ENCODE measurements around the gene ABRAXAS1. TPM values are rescaled to one million over a fixed set of nuclear protein-coding genes. Genes with fewer than 3 reads are reported as not detected.
"Not testable (repeated sequence)": the region's sequence is repeated elsewhere in the genome, so short reads cannot be mapped to it uniquely, and the experiment has no call there.

Gene ABRAXAS1
- total RNA-seq = 18.8 TPM

DNA sequence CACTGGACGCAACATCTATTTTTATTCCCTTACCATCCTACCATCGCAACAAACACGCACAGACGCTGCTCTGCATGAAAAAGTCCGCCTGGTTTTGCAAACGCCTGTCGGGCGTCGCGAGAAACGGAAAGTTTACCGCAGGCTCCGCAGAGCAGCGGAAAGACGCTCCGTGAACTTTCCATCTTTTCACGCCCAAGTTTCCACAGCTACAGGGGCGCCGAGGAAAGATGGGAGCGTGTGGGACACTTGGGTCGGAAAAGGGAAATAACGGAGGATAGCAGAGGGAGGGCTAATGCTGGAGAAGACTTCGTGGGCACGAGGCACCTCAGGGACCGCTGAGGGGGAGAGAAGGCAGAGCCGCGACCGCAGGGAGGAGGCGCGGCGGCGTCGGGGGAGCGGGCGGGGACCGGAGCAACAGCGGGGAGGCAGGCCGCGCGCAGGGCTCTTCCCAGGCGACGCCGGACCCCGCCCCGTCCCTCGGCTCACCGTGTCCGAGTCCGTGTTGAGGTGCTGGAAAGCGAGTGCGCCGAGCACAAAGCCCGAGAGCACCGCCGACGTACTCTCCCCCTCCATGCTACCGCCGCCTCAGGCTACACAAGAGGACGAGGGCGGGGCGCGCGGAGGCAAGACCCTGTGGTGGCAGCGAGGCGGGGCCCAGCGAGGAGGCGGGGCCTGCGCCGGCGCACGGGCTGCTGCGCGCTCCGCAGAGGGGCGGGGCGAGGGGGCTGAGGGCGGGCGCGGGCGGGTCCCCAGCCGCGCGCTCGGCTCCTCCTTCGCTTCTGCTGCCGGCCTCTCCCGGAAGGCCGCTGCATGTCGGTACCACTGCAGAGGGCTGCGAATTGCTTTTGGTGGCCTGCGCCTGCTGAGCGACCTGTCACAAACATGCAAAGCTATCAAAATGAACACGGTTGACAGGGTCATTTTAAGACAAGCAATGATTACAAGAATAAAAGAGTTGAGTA is at the start of gene ABRAXAS1:
ABRAXAS1 (minus strand) TSS at position 601 of the 962 bp plus-strand sequence; CDS start at position 573, 28 bp downstream.
- peaks cover 5 to 14% (median 6%) of the 10 kb centered on the region in 3 donors for H3K4me1 ChIP-seq (ENCODE audit: control insufficient read depth in 3 of 3, insufficient read depth in 3 of 3, low read length in 3 of 3)
- H3K27ac ChIP-seq (ENCODE audit: low read depth, low read length) = peak within 1 kb of the TSS; percentile 93
- no peaks in the 10 kb centered on the region for H3K9me3 ChIP-seq (ENCODE audit: control insufficient read depth in 3 of 3, low read length in 3 of 3)
- peak within 1 kb of the TSS; percentile 81 to 95 (median 89) for H3K9ac ChIP-seq (ENCODE audit: low read depth in 1 of 3, low read length in 3 of 3)
- H3K36me3 ChIP-seq (ENCODE audit: control insufficient read depth in 3 of 3, insufficient read depth in 3 of 3, low read length in 3 of 3) = peaks cover 2 to 14% (median 2%) of the 10 kb centered on the region in 3 donors
- peak within 1 kb of the TSS; percentile 82 to 96 (median 84) for H3K4me3 ChIP-seq (ENCODE audit: low read length in 3 of 3)
- no peaks in the 10 kb centered on the region for H3K27me3 ChIP-seq (ENCODE audit: control insufficient read depth in 3 of 3, insufficient read depth in 3 of 3, low read length in 3 of 3)

DNA sequence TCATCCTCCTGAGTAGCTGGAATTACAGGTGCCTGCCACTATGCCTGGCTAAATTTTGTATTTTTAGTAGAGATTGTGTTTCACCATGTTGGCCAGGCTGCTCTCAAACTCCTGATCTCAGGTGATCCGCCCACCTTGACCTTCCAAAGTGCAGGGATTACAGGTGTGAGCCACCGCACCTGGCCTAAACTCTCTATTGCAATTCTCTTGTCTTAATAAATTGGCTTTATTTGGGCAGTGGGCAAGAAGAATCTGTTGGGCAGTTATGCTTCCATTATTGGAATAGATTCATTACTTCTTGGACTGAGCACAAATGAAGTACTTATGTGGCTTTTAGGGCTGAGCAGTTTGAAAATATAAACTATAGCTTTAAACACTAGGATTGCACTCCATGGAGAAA is 42.8 kb upstream of the ABRAXAS1 start:
- Histone ChIP-seq H3K9ac (ENCODE audit: low read depth in 1 of 3, low read length in 3 of 3) (no peak overlapping the region), H3K27ac (ENCODE audit: low read depth, low read length) (no peak overlapping the region), H3K27me3 (ENCODE audit: control insufficient read depth in 3 of 3, insufficient read depth in 3 of 3, low read length in 3 of 3) (no peaks in the 10 kb centered on the region), H3K9me3 (ENCODE audit: control insufficient read depth in 3 of 3, low read length in 3 of 3) (peaks cover 0 to 2% (median 0%) of the 10 kb centered on the region in 3 donors), H3K4me3 (ENCODE audit: low read length in 3 of 3) (no peak overlapping the region), H3K36me3 (ENCODE audit: control insufficient read depth in 3 of 3, insufficient read depth in 3 of 3, low read length in 3 of 3) (no peaks in the 10 kb centered on the region), H3K4me1 (ENCODE audit: control insufficient read depth in 3 of 3, insufficient read depth in 3 of 3, low read length in 3 of 3) (no peaks in the 10 kb centered on the region)

DNA sequence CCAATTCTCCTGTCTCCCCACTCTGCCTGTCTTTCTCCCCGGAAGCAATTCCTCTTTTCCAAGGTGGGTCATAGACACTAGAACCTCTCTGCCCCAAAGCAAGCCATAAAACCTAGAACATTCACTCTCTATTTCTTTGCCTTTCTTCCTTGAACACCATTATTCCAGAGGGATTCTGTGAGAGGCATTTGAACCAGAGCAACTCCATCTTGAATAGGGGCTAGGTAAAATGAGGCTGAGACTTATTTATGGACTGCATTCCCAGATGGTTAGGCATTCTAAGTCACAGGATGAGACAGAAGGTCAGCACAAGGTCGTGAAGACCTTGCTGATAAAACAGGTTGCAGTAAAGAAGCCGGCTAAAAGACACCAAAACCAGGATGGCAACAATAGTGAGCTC is 37.3 kb upstream of the ABRAXAS1 start:
- H3K27me3 ChIP-seq (ENCODE audit: control insufficient read depth in 3 of 3, insufficient read depth in 3 of 3, low read length in 3 of 3) = no peaks in the 10 kb centered on the region
- no peak overlapping the region for H3K4me3 ChIP-seq (ENCODE audit: low read length in 3 of 3)
- H3K27ac ChIP-seq (ENCODE audit: low read depth, low read length) = no peak overlapping the region
- no peaks in the 10 kb centered on the region for H3K4me1 ChIP-seq (ENCODE audit: control insufficient read depth in 3 of 3, insufficient read depth in 3 of 3, low read length in 3 of 3)
- peaks cover 0 to 2% (median 0%) of the 10 kb centered on the region in 3 donors for H3K9me3 ChIP-seq (ENCODE audit: control insufficient read depth in 3 of 3, low read length in 3 of 3)
- H3K9ac ChIP-seq (ENCODE audit: low read depth in 1 of 3, low read length in 3 of 3) = no peak overlapping the region
- no peaks in the 10 kb centered on the region for H3K36me3 ChIP-seq (ENCODE audit: control insufficient read depth in 3 of 3, insufficient read depth in 3 of 3, low read length in 3 of 3)

DNA sequence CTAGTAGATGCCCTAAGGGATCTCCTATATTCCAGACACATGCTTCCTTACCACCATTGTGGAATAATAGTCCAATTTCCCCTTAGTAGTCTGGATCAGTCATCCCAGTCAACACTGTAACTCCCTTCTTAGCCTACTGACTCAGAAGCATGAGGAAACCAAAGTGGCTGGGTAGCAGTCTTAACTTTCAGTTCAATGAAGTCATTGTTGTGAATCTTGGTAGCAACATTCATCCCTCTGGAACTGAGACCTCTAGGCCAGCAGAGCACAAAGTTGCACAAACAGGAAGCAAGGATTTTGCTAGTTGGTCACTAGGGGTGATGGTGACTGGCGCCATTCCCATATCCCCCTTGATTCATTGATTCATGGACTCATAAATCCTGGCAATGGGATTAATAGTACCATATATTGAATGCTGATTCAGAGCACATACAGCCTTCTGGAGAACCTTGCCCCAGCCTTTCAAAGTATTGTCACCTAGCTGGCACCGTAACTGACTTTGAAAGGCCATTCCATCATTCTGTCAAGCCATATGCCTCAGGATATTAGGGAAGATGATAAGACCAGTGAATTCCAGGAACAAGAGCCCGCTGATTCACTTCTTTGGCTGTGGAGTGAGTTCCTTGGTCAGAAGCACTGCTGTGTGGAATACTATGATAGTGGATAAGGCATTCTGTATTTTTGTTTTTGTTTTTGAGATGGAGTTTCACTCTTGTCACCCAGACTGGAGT is 31.3 kb upstream of the ABRAXAS1 start:
- Histone ChIP-seq H3K27me3 (ENCODE audit: control insufficient read depth in 3 of 3, insufficient read depth in 3 of 3, low read length in 3 of 3) (no peaks in the 10 kb centered on the region), H3K27ac (ENCODE audit: low read depth, low read length) (no peak overlapping the region)

DNA sequence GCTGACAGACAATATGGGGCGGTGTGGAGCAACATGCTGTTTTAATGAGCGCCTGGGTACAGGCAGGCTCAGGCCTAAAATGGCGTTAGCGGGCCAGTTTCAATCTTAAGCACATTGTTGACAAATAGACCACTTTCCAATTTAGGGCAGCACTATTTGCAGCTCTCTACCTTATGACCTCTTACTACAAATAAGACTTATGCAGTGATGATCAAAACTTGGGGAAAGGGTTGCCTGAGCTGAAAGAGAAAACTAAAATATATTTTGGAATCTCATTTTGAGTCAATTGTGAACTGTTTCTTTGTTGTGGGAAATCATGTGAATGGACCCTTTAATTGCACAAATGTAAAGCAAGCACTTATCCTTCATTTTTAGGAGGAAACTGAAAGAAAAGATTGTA is 25.5 kb upstream of the ABRAXAS1 start:
- Histone ChIP-seq H3K9me3 (ENCODE audit: control insufficient read depth in 3 of 3, low read length in 3 of 3) (no peaks in the 10 kb centered on the region), H3K27me3 (ENCODE audit: control insufficient read depth in 3 of 3, insufficient read depth in 3 of 3, low read length in 3 of 3) (no peaks in the 10 kb centered on the region), H3K4me1 (ENCODE audit: control insufficient read depth in 3 of 3, insufficient read depth in 3 of 3, low read length in 3 of 3) (no peaks in the 10 kb centered on the region), H3K4me3 (ENCODE audit: low read length in 3 of 3) (no peak overlapping the region), H3K36me3 (ENCODE audit: control insufficient read depth in 3 of 3, insufficient read depth in 3 of 3, low read length in 3 of 3) (no peaks in the 10 kb centered on the region), H3K27ac (ENCODE audit: low read depth, low read length) (no peak overlapping the region), H3K9ac (ENCODE audit: low read depth in 1 of 3, low read length in 3 of 3) (no peak overlapping the region)

More for the DNA sequence above, 31.3 kb upstream of the ABRAXAS1 start:
- H3K9me3 ChIP-seq (ENCODE audit: control insufficient read depth in 3 of 3, low read length in 3 of 3) = no peaks in the 10 kb centered on the region
- no peaks in the 10 kb centered on the region for H3K36me3 ChIP-seq (ENCODE audit: control insufficient read depth in 3 of 3, insufficient read depth in 3 of 3, low read length in 3 of 3)
- H3K4me1 ChIP-seq (ENCODE audit: control insufficient read depth in 3 of 3, insufficient read depth in 3 of 3, low read length in 3 of 3) = no peaks in the 10 kb centered on the region
- no peak overlapping the region for H3K4me3 ChIP-seq (ENCODE audit: low read length in 3 of 3)
- no peak overlapping the region for H3K9ac ChIP-seq (ENCODE audit: low read depth in 1 of 3, low read length in 3 of 3)

DNA sequence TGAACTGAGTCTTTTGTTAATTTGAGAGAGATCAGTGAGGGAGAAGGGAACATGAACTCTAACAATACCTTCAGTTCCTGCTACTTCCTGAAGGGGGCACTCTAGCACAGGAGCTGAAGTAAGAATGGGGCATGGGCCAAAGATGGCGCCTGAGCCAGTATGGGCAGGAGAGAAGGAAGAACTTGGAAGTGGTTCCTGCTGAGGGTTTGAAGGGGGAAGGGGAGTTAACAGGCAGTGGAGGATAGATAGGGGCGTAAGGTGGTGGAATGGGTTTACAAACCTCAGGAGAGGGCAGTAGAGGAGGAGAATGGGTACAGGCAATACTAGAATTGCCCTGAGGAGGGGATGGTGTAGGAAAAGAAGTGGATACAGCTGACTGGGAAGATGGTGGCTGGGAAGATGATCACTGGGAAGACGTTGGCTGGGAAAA is 24.3 kb upstream of the ABRAXAS1 start:
- H3K9me3 ChIP-seq (ENCODE audit: control insufficient read depth in 3 of 3, low read length in 3 of 3); H3K4me1 ChIP-seq (ENCODE audit: control insufficient read depth in 3 of 3, insufficient read depth in 3 of 3, low read length in 3 of 3); H3K27me3 ChIP-seq (ENCODE audit: control insufficient read depth in 3 of 3, insufficient read depth in 3 of 3, low read length in 3 of 3); H3K27ac ChIP-seq (ENCODE audit: low read depth, low read length); H3K36me3 ChIP-seq (ENCODE audit: control insufficient read depth in 3 of 3, insufficient read depth in 3 of 3, low read length in 3 of 3); H3K9ac ChIP-seq (ENCODE audit: low read depth in 1 of 3, low read length in 3 of 3); H3K4me3 ChIP-seq (ENCODE audit: low read length in 3 of 3): not testable (repeated sequence)

DNA sequence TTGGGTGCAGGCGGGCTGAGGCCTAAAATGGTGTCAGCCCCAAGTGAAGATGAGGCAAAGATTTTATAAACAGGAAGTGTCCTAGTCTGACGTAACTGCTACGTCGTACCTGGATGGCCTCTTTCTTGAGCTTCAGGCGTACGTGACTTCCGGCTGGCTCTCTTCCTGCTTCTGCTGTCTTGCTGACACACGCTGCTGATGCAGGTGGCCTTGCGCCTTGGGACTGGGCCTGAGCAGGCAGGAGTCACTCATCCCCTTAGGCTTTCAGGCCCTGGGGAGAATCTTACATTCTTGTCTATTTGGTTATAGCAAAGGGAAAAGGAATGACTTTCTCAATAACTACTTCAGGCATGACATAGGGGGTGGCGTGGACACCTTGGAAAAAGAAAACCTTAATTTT is 20.1 kb upstream of the ABRAXAS1 start:
- Histone ChIP-seq H3K27ac (ENCODE audit: low read depth, low read length) (no peak overlapping the region), H3K9me3 (ENCODE audit: control insufficient read depth in 3 of 3, low read length in 3 of 3) (no peaks in the 10 kb centered on the region), H3K9ac (ENCODE audit: low read depth in 1 of 3, low read length in 3 of 3) (no peak overlapping the region), H3K27me3 (ENCODE audit: control insufficient read depth in 3 of 3, insufficient read depth in 3 of 3, low read length in 3 of 3) (no peaks in the 10 kb centered on the region), H3K36me3 (ENCODE audit: control insufficient read depth in 3 of 3, insufficient read depth in 3 of 3, low read length in 3 of 3) (no peaks in the 10 kb centered on the region), H3K4me1 (ENCODE audit: control insufficient read depth in 3 of 3, insufficient read depth in 3 of 3, low read length in 3 of 3) (no peaks in the 10 kb centered on the region), H3K4me3 (ENCODE audit: low read length in 3 of 3) (no peak overlapping the region)

DNA sequence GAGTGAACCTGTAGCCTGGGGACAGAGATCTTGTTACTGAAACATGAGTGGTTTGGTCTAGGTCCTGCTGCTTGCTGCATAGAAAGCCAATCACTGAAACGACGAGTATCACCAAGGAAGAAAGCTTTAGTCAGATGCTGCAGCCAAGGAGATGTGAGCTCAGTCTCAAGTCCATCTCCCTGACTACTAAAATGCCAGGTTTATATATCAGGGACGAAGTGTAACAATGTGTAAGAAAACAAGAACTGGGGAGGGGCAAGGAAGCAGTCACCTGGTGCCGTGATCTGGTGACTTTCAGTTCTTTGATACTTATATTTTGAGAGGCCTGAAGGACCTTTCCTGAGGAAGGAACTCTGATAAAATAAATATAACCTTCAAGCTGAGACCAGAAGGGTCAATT is 19.6 kb upstream of the ABRAXAS1 start:
- no peaks in the 10 kb centered on the region for H3K9me3 ChIP-seq (ENCODE audit: control insufficient read depth in 3 of 3, low read length in 3 of 3)
- no peaks in the 10 kb centered on the region for H3K4me1 ChIP-seq (ENCODE audit: control insufficient read depth in 3 of 3, insufficient read depth in 3 of 3, low read length in 3 of 3)
- no peaks in the 10 kb centered on the region for H3K27me3 ChIP-seq (ENCODE audit: control insufficient read depth in 3 of 3, insufficient read depth in 3 of 3, low read length in 3 of 3)
- H3K4me3 ChIP-seq (ENCODE audit: low read length in 3 of 3) = no peak overlapping the region
- no peak overlapping the region for H3K9ac ChIP-seq (ENCODE audit: low read depth in 1 of 3, low read length in 3 of 3)
- no peak overlapping the region for H3K27ac ChIP-seq (ENCODE audit: low read depth, low read length)
- H3K36me3 ChIP-seq (ENCODE audit: control insufficient read depth in 3 of 3, insufficient read depth in 3 of 3, low read length in 3 of 3) = no peaks in the 10 kb centered on the region

DNA sequence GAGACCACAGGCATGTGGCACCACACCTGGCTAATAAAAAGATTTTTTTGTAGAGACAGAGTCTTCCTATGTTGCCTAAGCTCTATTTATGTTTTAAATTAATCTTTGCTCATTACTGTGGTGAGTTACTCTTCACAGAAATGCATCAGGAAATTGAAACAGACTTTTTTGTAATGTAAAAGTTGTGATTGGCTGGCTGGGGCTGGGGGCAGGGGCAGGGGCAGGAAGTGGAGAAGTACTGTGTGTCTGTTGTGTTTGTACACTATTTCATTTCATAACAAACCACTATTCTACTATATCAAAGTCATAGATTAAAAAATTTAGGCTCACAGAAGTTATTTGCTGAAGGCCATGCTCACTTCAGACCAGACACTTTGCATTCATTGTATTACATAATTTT is 19.1 kb upstream of the ABRAXAS1 start:
- no peaks in the 10 kb centered on the region for H3K9me3 ChIP-seq (ENCODE audit: control insufficient read depth in 3 of 3, low read length in 3 of 3)
- no peaks in the 10 kb centered on the region for H3K36me3 ChIP-seq (ENCODE audit: control insufficient read depth in 3 of 3, insufficient read depth in 3 of 3, low read length in 3 of 3)
- H3K9ac ChIP-seq (ENCODE audit: low read depth in 1 of 3, low read length in 3 of 3) = no peak overlapping the region
- no peaks in the 10 kb centered on the region for H3K27me3 ChIP-seq (ENCODE audit: control insufficient read depth in 3 of 3, insufficient read depth in 3 of 3, low read length in 3 of 3)
- H3K27ac ChIP-seq (ENCODE audit: low read depth, low read length) = no peak overlapping the region
- no peak overlapping the region for H3K4me3 ChIP-seq (ENCODE audit: low read length in 3 of 3)
- H3K4me1 ChIP-seq (ENCODE audit: control insufficient read depth in 3 of 3, insufficient read depth in 3 of 3, low read length in 3 of 3) = no peaks in the 10 kb centered on the region

DNA sequence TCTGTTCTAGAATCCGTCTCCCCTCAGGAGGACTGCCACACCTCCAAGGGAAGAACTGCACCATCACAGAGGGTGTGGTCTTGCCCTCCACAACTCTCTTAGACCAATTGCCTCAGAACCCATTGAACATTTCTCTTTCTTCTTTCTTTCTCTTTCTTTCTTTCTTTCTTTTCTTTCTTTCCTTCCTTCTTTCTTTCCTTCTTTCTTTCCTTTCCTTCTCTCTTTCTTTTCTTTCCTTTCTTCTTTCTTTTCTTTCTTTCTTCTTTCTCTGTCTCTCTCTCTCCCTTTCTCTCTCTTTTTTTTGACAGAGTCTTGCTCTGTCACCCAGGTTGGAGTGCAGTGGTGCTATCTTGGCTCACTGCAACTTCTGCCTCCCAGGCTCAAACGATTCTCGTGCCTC is 16.8 kb upstream of the ABRAXAS1 start:
- not testable (repeated sequence) for H3K36me3 ChIP-seq (ENCODE audit: control insufficient read depth in 3 of 3, insufficient read depth in 3 of 3, low read length in 3 of 3); H3K27ac ChIP-seq (ENCODE audit: low read depth, low read length); H3K9ac ChIP-seq (ENCODE audit: low read depth in 1 of 3, low read length in 3 of 3); H3K4me3 ChIP-seq (ENCODE audit: low read length in 3 of 3); H3K4me1 ChIP-seq (ENCODE audit: control insufficient read depth in 3 of 3, insufficient read depth in 3 of 3, low read length in 3 of 3); H3K27me3 ChIP-seq (ENCODE audit: control insufficient read depth in 3 of 3, insufficient read depth in 3 of 3, low read length in 3 of 3); H3K9me3 ChIP-seq (ENCODE audit: control insufficient read depth in 3 of 3, low read length in 3 of 3)

Measured in skeletal muscle tissue (tissue), 4 donors.